GM10266 (cell line): ENCODE measurements around the gene OR2C3.

ENCODE experiments used
- DNase-seq: peaks from one replicate; pipeline ENCODE4 v3.0.0; 2012; ENCODE audit errors: extremely low spot score
- TF ChIP-seq, protein P1 (sequence below): IDR thresholded peaks from 2 replicates; pipeline ENCODE4 v1.5.1; 2012; ENCODE audit warnings: mild to moderate bottlenecking, low read depth; ENCODE audit not compliant: control insufficient read depth, insufficient read depth; ENCODE audit errors: missing control alignments

The OR2C3 gene

DNA sequence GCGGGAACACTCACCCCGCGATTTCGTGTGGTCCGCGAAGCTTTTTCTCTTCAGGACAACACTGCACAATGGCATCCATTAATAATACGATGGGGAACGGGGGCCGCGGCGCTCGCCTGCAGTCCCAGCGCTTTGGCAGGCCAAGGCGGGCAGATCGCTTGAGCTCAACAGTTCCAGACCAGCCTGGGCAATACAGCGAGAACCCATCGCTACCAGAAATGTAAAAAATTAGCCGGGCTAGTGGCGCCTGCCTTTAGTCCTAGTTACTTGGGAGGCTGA lies 17.7 kb downstream of the OR2C3 start:
- no peak for DNase-seq
- TF ChIP-seq, protein P1, sequence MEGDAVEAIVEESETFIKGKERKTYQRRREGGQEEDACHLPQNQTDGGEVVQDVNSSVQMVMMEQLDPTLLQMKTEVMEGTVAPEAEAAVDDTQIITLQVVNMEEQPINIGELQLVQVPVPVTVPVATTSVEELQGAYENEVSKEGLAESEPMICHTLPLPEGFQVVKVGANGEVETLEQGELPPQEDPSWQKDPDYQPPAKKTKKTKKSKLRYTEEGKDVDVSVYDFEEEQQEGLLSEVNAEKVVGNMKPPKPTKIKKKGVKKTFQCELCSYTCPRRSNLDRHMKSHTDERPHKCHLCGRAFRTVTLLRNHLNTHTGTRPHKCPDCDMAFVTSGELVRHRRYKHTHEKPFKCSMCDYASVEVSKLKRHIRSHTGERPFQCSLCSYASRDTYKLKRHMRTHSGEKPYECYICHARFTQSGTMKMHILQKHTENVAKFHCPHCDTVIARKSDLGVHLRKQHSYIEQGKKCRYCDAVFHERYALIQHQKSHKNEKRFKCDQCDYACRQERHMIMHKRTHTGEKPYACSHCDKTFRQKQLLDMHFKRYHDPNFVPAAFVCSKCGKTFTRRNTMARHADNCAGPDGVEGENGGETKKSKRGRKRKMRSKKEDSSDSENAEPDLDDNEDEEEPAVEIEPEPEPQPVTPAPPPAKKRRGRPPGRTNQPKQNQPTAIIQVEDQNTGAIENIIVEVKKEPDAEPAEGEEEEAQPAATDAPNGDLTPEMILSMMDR = no peak

DNA sequence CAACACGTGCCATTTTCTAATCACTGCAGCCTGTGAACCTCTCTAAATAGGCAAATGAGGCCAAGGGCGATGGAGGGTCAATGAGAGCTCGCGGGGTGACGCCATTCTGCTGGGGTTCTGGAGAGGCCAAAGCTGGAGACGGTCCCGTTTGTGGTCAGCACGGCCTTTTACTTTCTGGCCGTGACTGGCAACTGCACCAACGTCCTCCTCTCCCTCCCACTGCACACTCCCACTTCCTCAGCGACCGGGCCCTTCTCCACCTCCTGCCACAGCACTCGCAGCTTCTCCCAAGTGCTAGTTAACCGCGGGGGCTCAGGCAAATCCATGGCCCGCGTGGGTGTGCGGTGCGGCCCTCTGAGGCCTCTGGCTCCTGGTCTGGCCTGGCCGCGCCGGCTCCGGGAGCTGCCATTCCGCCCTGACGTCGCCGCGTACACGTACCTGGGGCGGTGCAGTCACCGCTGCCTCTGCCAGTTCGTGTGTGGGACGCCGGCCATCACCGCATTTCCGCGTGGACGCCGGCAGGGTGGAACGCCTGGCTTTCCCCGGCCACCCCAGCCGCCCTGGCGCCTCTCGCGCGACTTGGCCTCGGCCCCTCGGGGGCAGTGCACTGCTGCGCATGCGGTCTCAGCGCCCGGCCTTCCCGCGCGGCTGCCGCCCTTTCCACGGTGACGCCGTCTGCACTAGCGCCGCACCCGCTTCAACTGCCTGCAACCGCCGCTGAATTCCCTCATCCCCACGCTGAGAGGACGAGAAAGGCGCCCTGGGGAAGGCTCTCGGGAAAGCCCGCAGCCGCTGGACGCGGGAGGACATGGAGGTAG lies 18.2 kb downstream of the OR2C3 start:
- no peak for DNase-seq
- TF ChIP-seq, protein P1 = no peak

DNA sequence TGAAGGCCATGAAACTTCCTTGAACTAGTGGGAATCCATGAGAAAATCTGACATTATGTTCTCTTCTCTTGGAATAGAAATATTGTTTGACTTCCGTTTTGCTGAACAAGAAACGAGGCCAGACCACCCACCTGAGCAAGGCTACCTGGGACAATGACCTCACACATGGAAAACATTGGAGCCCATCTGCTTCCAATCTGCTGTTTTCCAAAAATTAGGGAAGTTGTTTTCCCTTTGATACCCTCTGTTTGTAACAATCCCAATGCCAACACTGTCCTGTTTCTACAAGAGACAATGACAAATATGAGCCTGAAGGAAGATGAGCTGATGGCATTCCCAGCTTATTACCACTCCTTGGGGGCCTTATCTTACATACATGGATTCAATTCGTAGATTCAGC lies 29.4 kb downstream of the OR2C3 start:
- DNase-seq = no peak
- TF ChIP-seq, protein P1 = no peak

DNA sequence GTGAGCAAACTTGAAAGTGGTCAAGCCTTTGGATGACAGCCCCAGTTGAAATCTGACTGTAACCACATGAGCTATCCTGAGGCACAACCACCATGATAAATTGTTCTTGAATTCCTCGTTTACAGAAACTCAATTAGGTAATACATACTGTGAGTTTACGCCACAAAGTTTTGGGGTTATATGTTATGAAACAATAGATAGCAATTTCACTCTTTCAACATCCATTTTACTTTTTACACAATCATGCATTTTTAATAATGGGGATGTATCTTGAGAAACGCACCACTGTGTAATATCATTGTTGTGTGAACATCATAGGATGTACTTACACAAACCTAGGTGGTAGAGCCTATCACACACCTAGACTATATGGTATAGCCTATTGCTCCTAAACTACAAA lies 35.4 kb downstream of the OR2C3 start:
- DNase-seq = no peak
- TF ChIP-seq, protein P1 = no peak

DNA sequence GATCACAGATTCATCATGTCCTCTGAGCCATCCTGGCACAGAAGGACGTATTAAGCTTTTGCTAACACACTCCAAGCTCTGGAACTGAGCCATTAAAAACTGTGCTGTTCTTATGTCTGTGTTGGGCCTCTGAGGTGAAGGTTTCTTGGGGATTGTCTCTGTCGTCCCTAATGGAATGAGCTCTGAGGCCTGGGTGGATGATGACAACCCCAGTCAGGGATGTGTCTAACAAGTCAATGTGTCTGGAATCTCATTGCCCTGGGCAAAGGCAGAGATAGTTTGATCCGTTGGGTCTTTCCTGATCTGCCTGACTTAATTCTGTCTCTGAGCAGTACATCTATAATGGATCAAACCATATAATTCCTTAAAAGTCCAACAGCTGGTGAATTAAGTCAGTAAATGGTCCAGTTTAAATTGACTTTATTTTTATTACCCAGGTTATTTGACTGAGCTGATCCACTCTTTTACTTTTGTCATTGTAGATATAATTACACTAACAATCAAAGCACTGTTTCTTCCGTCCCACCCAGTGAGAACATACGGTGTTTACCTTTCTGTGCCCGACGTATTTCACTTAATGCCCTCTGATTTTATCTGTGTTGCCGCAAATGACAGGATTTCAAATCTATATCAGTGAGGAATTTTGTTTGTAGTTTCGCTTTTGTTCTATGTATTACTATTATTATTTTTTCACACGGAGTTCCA lies 39.5 kb downstream of the OR2C3 start:
- DNase-seq = no peak
- TF ChIP-seq, protein P1 = no peak

DNA sequence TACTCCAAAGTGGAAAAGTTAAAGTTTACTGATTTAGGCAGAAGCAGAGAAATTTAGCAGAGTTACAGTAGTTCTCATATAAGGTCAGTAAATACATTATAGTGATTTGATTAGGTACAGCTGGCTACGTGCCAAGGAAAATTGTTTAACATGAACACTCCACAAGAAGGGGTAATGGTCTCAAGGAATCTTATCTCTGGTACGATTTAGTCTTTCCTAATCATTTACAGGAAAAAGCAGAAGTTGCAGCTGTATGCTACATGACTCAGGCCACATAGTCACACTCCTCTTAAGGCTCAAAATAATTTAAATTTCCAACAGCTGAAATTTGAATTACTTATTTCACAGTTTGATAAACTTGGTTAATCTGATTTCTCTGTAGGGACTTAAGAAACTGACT lies 41.5 kb downstream of the OR2C3 start:
- TF ChIP-seq, protein P1 = no peak
- DNase-seq = no peak

DNA sequence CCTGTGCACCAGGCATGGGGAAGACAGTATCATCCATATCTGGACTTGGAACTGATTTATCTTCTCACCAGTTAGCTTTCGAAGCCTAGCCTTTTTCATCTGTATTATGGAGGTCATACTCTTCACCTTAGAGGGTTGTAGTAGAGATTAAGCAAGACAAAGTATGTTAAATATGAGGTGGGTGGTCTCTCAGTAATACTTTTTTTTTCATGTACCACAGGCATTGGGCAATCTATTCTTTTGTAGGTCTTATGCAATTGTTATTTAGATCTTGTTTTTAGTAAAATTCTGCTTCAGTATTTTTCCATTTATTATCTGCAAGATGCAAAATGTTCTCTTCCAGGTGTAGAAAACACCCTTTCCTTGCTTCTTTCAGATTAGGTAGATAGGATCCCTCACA lies 43.1 kb downstream of the OR2C3 start:
- TF ChIP-seq, protein P1 = no peak

More for the DNA sequence above, 43.1 kb downstream of the OR2C3 start:
- DNase-seq = no peak
